Activated naive CD8-positive, alpha-beta T cell treated with anti-CD3 and anti-CD28 coated beads, Interleukin-2, amount 50 U/mL, for 24 hours (primary cell): ENCODE measurements around the gene CAV2.
A peak's percentile ranks its signal among the peaks of the same experiment; 100 is the strongest.

ENCODE experiments used
- ATAC-seq: fragments of 150-1000 bp; cut with Tn5 transposase; one replicate; pipeline ENCODE4 v1.10.0; 2021
- DNase-seq: peaks from one replicate; pipeline ENCODE4 v3.0.0; 2021
- H3K27ac Mint-ChIP-seq: one replicate; pipeline ENCODE4 v1.8.0; 2021; ENCODE audit warnings: mild to moderate bottlenecking, mixed read lengths
- H3K27me3 Mint-ChIP-seq: one replicate; pipeline ENCODE4 v1.8.0; 2021; ENCODE audit warnings: mixed read lengths
- H3K36me3 Mint-ChIP-seq: one replicate; pipeline ENCODE4 v1.8.0; 2021; ENCODE audit warnings: low read depth, mixed read lengths
- H3K4me1 Mint-ChIP-seq: one replicate; pipeline ENCODE4 v1.8.0; 2021; ENCODE audit warnings: mixed read lengths
- H3K4me3 Mint-ChIP-seq: one replicate; pipeline ENCODE4 v1.8.0; 2021; ENCODE audit warnings: mild to moderate bottlenecking, moderate library complexity, mixed read lengths
- H3K9me3 Mint-ChIP-seq: one replicate; pipeline ENCODE4 v1.8.0; 2021; ENCODE audit warnings: mixed read lengths

Gene CAV2

GRCh38 chr7:116499168-116500077, at the start of gene CAV2:
TSS of gene CAV2 (plus strand) at chr7:116499738. CDS start at chr7:116499782, 44 bp downstream.
- ATAC-seq: peak; percentile 35
- DNase-seq: peak; percentile 17
- Mint-ChIP-seq H3K36me3 (no peaks in the 10 kb centered on the region), H3K27me3 (peaks cover 54% of the 10 kb centered on the region), H3K9me3 (peaks cover 6% of the 10 kb centered on the region), H3K4me3 (peak within 1 kb of the TSS; percentile 67), H3K4me1 (peaks cover 16% of the 10 kb centered on the region), H3K27ac (peak within 1 kb of the TSS; percentile 30)

- Mint-ChIP-seq H3K36me3 (no peaks in the 10 kb centered on the region), H3K27ac (no peak overlapping the region), H3K27me3 (peaks cover 12% of the 10 kb centered on the region), H3K4me3 (no peak overlapping the region), H3K9me3 (no peaks in the 10 kb centered on the region), H3K4me1 (no peaks in the 10 kb centered on the region)
- ATAC-seq (no peak), DNase-seq (no peak)
Observed at GRCh38 chr7:116449950-116450349, 49.6 kb upstream of the CAV2 start.

- DNase-seq (no peak), ATAC-seq (no peak)
- H3K27ac Mint-ChIP-seq: no peak overlapping the region
- no peak overlapping the region for H3K4me3 Mint-ChIP-seq
- H3K27me3 Mint-ChIP-seq: peaks cover 11% of the 10 kb centered on the region
- no peaks in the 10 kb centered on the region for H3K9me3 Mint-ChIP-seq
- H3K36me3 Mint-ChIP-seq: no peaks in the 10 kb centered on the region
- no peaks in the 10 kb centered on the region for H3K4me1 Mint-ChIP-seq
Observed at GRCh38 chr7:116451957-116452729, 47.4 kb upstream of the CAV2 start.

GRCh38 chr7:116454377-116454776, 45.2 kb upstream of the CAV2 start:
- Mint-ChIP-seq H3K36me3 (no peaks in the 10 kb centered on the region), H3K4me3 (no peak overlapping the region), H3K4me1 (no peaks in the 10 kb centered on the region), H3K9me3 (no peaks in the 10 kb centered on the region), H3K27me3 (peaks cover 11% of the 10 kb centered on the region), H3K27ac (no peak overlapping the region)
- DNase-seq (no peak), ATAC-seq (no peak)

- Mint-ChIP-seq H3K27me3 (peaks cover 11% of the 10 kb centered on the region), H3K36me3 (no peaks in the 10 kb centered on the region), H3K27ac (no peak overlapping the region), H3K4me3 (no peak overlapping the region), H3K9me3 (no peaks in the 10 kb centered on the region), H3K4me1 (no peaks in the 10 kb centered on the region)
- ATAC-seq (no peak), DNase-seq (no peak)
Observed at GRCh38 chr7:116455009-116455408, 44.5 kb upstream of the CAV2 start.

GRCh38 chr7:116455499-116455898, 44.0 kb upstream of the CAV2 start:
- Mint-ChIP-seq H3K9me3 (no peaks in the 10 kb centered on the region), H3K27ac (no peak overlapping the region), H3K4me3 (no peak overlapping the region), H3K27me3 (peaks cover 8% of the 10 kb centered on the region), H3K4me1 (no peaks in the 10 kb centered on the region), H3K36me3 (no peaks in the 10 kb centered on the region)
- ATAC-seq (no peak), DNase-seq (no peak)

- no peak overlapping the region for H3K27ac Mint-ChIP-seq
- no peak overlapping the region for H3K4me3 Mint-ChIP-seq
- DNase-seq: no peak
- H3K4me1 Mint-ChIP-seq: no peaks in the 10 kb centered on the region
- no peak for ATAC-seq
- no peaks in the 10 kb centered on the region for H3K9me3 Mint-ChIP-seq
- H3K27me3 Mint-ChIP-seq: peaks cover 5% of the 10 kb centered on the region
- H3K36me3 Mint-ChIP-seq: no peaks in the 10 kb centered on the region
Observed at GRCh38 chr7:116461500-116461899, 38.0 kb upstream of the CAV2 start.

GRCh38 chr7:116463956-116464355, 35.6 kb upstream of the CAV2 start:
- H3K27ac Mint-ChIP-seq: no peak overlapping the region
- no peaks in the 10 kb centered on the region for H3K4me1 Mint-ChIP-seq
- H3K36me3 Mint-ChIP-seq: no peaks in the 10 kb centered on the region
- peaks cover 5% of the 10 kb centered on the region for H3K27me3 Mint-ChIP-seq
- no peak overlapping the region for H3K4me3 Mint-ChIP-seq
- DNase-seq: no peak
- no peak for ATAC-seq
- H3K9me3 Mint-ChIP-seq: no peaks in the 10 kb centered on the region

- Mint-ChIP-seq H3K36me3 (no peaks in the 10 kb centered on the region), H3K9me3 (no peaks in the 10 kb centered on the region), H3K4me1 (no peaks in the 10 kb centered on the region), H3K4me3 (no peak overlapping the region), H3K27ac (no peak overlapping the region), H3K27me3 (peaks cover 5% of the 10 kb centered on the region)
- ATAC-seq (no peak), DNase-seq (no peak)
Observed at GRCh38 chr7:116464375-116464774, 35.2 kb upstream of the CAV2 start.

GRCh38 chr7:116465125-116465524, 34.4 kb upstream of the CAV2 start:
- ATAC-seq (no peak), DNase-seq (no peak)
- H3K9me3 Mint-ChIP-seq: no peaks in the 10 kb centered on the region
- no peak overlapping the region for H3K4me3 Mint-ChIP-seq
- H3K36me3 Mint-ChIP-seq: no peaks in the 10 kb centered on the region
- H3K27ac Mint-ChIP-seq: no peak overlapping the region
- peaks cover 5% of the 10 kb centered on the region for H3K27me3 Mint-ChIP-seq
- no peaks in the 10 kb centered on the region for H3K4me1 Mint-ChIP-seq

GRCh38 chr7:116468534-116468933, 31.0 kb upstream of the CAV2 start:
- DNase-seq: no peak
- Mint-ChIP-seq H3K9me3 (no peaks in the 10 kb centered on the region), H3K27me3 (peaks cover 10% of the 10 kb centered on the region), H3K4me1 (no peaks in the 10 kb centered on the region), H3K36me3 (no peaks in the 10 kb centered on the region), H3K4me3 (no peak overlapping the region), H3K27ac (no peak overlapping the region)
- ATAC-seq: no peak

- H3K27ac Mint-ChIP-seq: no peak overlapping the region
- H3K4me1 Mint-ChIP-seq: no peaks in the 10 kb centered on the region
- DNase-seq: no peak
- no peaks in the 10 kb centered on the region for H3K36me3 Mint-ChIP-seq
- peaks cover 23% of the 10 kb centered on the region for H3K27me3 Mint-ChIP-seq
- H3K9me3 Mint-ChIP-seq: peaks cover 5% of the 10 kb centered on the region
- ATAC-seq: no peak
- H3K4me3 Mint-ChIP-seq: no peak overlapping the region
Observed at GRCh38 chr7:116477625-116478024, 21.9 kb upstream of the CAV2 start.

- ATAC-seq (no peak), DNase-seq (no peak)
- H3K36me3 Mint-ChIP-seq: no peaks in the 10 kb centered on the region
- peaks cover 19% of the 10 kb centered on the region for H3K27me3 Mint-ChIP-seq
- no peaks in the 10 kb centered on the region for H3K4me1 Mint-ChIP-seq
- H3K27ac Mint-ChIP-seq: no peak overlapping the region
- H3K4me3 Mint-ChIP-seq: no peak overlapping the region
- peaks cover 5% of the 10 kb centered on the region for H3K9me3 Mint-ChIP-seq
Observed at GRCh38 chr7:116478834-116479233, 20.7 kb upstream of the CAV2 start.

GRCh38 chr7:116483271-116483942, 16.1 kb upstream of the CAV2 start:
- no peak for ATAC-seq
- Mint-ChIP-seq H3K27me3 (peaks cover 26% of the 10 kb centered on the region), H3K9me3 (no peaks in the 10 kb centered on the region), H3K27ac (no peak overlapping the region), H3K4me3 (no peak overlapping the region), H3K4me1 (no peaks in the 10 kb centered on the region), H3K36me3 (no peaks in the 10 kb centered on the region)
- no peak for DNase-seq
